Putamen (tissue), 1 donor: ENCODE data around the gene INA.

Experiments
- DNase-seq: peaks from one replicate; pipeline ENCODE4 v3.0.0-alpha.2; 2016; ENCODE audit warnings: low spot score

The INA gene

DNA sequence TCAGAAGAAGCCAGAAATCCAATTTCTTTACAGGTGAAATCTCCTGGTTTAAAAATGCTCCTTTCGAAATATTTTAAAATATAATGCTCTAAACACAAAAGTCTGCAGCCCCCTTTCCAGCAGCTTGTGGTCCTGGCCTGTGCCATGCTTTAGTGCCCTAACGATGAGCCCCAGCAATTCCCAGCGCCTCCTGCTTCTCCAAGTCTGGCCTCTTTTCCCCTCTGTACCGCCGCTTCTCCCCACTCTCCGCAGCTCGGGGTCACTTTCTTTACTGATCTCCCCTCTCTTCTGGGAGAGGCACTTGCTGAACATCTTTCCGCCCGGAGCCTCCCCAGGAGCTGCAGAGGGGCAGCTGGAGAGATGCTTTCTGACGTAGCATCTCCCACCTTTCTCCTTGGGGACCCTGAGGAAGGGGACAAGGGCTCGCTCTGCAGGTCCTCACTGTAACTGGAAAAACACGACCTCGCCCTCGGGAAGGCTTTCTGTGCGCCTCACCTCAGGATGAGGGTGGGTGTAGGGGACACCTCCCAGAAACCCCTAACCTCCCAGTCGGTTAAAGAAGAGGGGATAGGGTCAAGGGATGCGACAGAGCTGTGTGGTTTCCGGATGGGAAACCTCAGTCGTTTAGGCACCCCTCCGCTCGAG is 565 bp upstream of the INA start:
- DNase-seq = no peak

DNA sequence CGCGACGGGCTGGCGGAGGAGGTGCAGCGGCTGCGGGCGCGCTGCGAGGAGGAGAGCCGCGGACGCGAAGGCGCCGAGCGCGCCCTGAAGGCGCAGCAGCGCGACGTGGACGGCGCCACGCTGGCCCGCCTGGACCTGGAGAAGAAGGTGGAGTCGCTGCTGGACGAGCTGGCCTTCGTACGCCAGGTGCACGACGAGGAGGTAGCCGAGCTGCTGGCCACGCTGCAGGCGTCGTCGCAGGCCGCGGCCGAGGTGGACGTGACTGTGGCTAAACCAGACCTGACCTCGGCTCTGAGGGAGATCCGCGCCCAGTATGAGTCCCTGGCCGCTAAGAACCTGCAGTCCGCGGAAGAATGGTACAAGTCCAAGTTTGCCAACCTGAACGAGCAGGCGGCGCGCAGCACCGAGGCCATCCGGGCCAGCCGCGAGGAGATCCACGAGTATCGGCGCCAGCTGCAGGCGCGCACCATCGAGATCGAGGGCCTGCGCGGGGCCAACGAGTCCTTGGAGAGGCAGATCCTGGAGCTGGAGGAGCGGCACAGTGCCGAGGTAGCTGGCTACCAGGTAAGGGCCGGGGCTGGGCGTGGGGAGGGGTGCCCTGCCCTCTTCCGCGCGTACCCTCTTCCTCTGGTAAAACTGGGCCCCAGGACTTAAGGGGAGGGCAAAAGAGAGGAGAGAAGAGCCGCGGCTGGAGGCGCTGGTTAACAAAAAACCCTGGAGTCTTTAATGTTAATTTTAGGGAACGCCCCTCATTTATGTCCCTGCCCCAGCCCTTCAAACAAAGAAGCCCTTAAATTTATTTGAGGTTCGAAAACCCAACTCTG is 987 bp downstream of the INA start:
- DNase-seq = no peak

DNA sequence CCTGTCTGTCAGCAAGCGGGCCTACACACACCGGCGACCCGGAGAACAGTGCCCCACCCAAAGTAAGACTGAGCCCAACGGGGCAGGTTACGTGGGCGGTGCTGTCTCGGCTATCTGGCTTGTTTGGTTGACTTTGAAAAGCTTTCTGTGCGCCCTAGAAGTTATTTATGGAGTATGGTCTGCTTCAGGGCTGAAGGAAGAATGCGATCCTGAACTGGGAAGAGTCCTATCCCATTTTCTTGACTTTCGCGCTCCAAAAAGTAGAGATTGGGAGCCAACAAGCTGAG is 1.5 kb downstream of the INA start:
- DNase-seq = no peak

DNA sequence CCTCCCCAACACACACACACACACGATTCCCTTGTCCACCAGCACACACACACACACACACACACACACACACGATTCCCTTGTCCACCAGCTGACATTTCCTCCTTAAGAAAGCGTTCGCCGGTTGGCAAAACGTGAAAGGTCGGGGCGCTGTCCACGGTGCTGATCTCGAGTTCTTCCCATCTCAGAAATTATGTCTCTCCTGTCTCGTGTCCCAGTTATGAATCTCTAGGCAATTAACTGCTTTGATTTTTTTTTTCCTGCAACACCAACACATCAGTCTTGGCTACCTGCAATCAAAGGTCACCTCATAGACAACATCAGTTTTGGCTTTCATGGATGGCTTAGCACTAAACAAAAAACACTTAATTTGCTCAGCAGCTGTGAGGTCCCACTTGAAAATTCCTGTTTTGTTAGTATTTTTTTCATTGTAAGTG is 1.9 kb downstream of the INA start:
- DNase-seq = no peak

GRCh38 chr10:103280031-103280430 is 3.1 kb downstream of the INA start:
- no peak for DNase-seq

DNA sequence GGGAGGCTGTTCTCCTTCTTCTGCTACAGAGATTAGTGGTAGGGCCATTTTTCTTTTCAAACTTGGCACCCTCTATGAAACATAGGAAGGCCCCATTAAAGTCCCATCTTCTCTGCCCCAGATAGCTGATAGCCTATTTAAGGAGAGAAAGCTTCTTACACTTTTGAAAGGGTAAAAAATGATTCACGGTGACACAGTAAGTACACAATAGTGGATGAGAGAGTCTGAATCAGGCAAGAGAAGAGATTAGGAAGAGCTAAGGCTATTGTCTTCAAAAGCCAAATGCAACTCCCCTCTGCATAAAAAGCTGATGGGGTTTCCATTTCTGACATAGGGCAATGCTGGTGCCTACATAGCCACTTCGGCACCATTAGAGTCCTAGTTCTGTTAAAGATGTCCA is 3.6 kb downstream of the INA start:
- no peak for DNase-seq

DNA sequence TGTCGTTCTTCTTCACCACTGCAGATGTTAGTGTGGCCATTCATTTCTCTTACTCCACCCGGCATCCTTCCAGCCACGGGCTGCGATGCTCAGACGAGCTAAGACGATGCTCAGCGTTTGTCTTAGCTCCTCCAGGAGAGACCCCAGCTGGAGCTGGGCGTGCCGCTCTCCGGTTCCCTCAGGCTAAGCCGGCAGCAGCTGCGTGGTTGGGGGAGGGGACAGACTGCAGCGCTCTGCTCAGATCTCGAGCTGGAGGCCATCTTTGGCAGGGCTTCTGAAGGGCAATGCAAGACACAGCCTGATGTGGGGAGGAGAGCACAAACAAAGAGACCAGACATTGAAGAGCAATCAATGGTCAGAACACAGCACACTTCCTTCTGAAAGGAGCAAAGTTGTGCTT is 4.8 kb downstream of the INA start:
- no peak for DNase-seq

- no peak for DNase-seq
Measured at GRCh38 chr10:103282961-103283360, 6.0 kb downstream of the INA start.

GRCh38 chr10:103284170-103284569 is 7.2 kb downstream of the INA start:
- no peak for DNase-seq

DNA sequence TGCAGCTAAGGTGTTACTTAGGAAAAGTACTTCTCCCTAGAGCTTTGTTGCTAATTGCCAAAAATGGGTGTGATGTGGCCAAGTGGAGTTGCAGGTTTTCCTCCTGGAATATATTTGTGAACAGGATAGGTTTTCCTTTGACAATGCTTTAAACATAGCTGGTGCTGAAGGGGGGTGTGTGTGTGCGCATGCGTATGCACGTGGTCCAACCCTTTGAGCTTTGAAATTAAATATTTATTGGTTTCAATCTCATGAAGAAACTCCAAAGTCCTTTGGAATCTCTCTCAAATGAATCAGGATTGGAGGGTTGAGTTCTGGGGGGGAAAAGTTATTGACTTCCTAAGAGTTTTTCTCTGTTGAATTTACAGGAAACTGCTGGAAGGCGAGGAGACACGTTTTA is 11.1 kb downstream of the INA start:
- DNase-seq = no peak

DNA sequence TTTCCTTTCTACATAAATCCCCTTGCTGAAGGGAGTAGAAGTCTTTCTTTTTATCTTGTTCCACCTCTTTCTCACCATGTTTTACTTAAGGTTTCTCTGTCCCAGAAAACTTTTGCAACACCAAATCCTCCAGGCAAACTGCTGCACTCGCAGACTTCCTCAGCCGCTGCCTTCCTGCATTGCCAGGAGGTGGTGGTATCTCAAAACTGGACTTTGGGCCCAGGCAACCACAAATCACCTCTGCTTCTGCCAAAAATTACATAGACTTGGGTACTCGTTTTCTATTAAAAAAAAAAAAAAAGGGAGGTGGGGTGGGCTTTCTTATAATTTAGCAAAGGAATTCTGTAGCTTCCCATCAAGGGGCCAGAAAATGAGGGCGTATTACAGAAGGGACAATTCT is 14.7 kb downstream of the INA start:
- no peak for DNase-seq

- DNase-seq = no peak
Measured at GRCh38 chr10:103295374-103296015, 18.6 kb downstream of the INA start.

- no peak for DNase-seq
Measured at GRCh38 chr10:103307594-103307993, 30.7 kb downstream of the INA start.

- DNase-seq = no peak
Measured at GRCh38 chr10:103310197-103310596, 33.3 kb downstream of the INA start.

DNA sequence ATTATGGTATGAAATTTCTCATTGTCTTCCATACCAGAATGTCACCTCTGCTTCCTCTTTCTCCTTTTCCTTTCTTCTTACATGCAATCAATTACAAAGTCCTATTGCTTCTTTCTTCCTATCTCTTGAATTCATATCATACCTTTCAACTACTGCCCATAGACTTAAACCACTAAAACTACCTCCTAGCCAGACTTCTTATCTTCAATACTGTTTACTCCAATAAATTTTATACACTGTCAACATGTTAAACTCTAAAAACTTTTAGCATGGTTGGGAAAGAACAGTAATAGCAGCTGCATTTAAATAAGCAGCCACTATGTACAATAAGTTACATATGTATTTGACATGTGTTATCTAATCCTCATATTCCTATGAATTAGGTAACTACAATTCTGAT is 39.1 kb downstream of the INA start:
- DNase-seq = no peak

- no peak for DNase-seq
Measured at GRCh38 chr10:103327906-103328305, 51.0 kb downstream of the INA start.

GRCh38 chr10:103333934-103334520 is 57.1 kb downstream of the INA start:
- no peak for DNase-seq

GRCh38 chr10:103334567-103334966 is 57.6 kb downstream of the INA start:
- DNase-seq = no peak

GRCh38 chr10:103336370-103336769 is 59.4 kb downstream of the INA start:
- DNase-seq = no peak
